Measurements from ENCODE around the gene FOXI2.

Gene FOXI2

GRCh38 chr10:127736915-127737562 is at the start of gene FOXI2:
FOXI2 (plus strand) TSS chr10:127737185; CDS start chr10:127737274, 89 bp downstream.
- no peak for DNase-seq (ENCODE audit: low read depth in 2 of 2)

DNA sequence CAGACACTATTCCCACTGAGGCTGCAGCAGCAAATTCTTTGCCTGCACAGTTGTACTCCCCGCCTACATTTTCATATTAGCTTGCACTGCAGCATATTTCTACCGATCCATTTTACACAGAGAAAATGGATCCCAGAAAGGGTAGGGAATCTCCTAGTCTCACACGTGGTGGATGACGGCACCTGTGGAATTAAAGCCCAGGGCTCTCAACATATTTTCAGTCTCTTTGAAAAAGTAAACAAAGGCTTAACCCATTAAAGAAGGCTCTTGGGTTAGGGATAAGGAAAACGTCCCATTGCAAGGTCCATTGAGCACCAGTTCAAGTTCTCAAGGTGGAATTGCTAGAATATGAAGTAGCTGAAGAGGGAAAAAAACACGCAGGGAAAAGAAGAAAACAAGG is 49.4 kb upstream of the FOXI2 start:
- DNase-seq (ENCODE audit: low read depth in 2 of 2) = no peak

- DNase-seq (ENCODE audit: low read depth in 2 of 2) = no peak
Measured at GRCh38 chr10:127690176-127690835, 46.7 kb upstream of the FOXI2 start.

- peak; percentile 36 to 48 for DNase-seq (ENCODE audit: low read depth in 2 of 2)
Measured at GRCh38 chr10:127694580-127695193, 42.3 kb upstream of the FOXI2 start.

DNA sequence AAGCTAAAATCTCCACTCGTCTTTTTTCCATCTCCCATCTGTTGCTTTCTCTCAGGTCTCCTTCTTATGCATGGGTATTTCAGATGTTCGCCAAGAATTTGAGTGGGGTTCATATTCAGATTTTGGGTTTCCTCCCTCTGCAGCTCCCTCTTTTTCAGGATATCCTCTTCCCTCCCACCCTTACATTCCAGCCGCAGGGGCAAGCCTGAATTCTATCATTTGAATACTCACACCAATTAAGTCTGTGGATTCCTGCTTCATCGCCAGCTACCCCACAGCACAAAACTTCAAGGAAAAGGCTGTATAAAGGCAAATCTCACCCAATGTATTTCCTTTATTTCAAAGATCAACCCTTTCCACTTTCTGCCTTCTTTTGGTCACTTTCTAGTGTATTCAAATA is 41.6 kb upstream of the FOXI2 start:
- DNase-seq (ENCODE audit: low read depth in 2 of 2) = no peak

- no peak for DNase-seq (ENCODE audit: low read depth in 2 of 2)
Measured at GRCh38 chr10:127698886-127699285, 38.1 kb upstream of the FOXI2 start.

DNA sequence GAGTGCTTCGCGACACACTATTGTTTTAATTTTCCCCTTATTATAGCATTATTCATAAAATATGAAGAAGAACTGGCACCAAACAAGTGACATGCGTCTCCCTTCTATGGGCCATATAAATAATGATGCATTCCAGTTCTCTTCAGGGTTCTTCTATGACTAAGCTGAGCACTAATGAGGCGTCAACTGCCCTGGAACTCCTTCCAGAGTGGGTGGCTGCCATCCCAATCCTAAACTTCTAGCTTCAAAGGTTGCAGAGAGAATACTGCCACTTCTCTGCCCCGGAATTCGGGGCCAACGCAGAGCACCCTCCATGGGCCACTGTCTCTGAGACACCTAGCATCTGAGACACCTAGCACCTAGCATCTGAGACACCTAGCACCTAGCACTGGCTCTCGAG is 37.7 kb upstream of the FOXI2 start:
- DNase-seq (ENCODE audit: low read depth in 2 of 2) = no peak

DNA sequence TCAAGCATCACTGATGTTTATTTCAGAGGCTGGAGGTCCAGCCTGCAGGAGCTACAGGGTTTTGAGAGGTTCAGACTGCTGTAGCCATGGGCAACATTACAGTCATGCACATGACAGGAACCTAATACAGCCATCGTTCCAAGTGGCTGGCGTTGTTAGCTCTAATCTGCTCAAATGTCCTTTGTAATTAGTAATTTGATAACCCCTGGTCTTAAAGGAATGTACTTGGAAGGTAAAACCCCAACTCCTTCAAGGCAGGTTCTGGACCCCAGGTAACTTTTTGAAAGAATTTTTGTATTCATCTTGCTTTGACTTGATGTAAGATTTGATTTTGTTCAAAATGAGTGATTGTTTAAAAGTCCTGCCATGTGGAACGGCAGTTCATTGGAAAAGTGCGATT is 34.7 kb upstream of the FOXI2 start:
- no peak for DNase-seq (ENCODE audit: low read depth in 2 of 2)

- no peak for DNase-seq (ENCODE audit: low read depth in 2 of 2)
Measured at GRCh38 chr10:127715249-127715648, 21.7 kb upstream of the FOXI2 start.

DNA sequence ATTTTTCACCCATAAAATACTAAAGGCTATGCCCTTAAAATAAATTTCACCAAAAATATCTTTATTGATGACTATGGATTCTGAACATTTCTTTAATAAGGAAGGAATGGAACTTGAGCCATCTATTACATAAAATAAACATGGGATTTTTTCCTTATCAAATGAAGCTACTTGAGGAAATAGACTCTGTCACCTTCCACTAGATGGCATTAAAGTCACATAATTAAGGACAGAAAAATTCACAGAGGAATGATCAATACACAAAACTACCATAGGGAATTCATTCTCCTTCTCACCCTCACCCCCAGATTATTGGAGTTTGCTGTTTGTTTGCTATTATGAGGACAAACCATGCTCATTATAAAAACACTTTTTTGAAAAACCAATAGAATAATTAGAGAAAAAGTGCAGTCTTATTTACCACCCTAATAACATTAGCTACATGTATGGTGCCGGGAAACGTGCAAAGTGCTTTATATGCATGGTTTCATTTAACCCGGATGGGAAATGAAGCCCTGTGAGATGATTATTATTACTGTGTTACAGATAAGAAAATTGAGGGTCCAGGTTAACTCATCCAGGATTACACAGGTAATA is 21.1 kb upstream of the FOXI2 start:
- no peak for DNase-seq (ENCODE audit: low read depth in 2 of 2)

GRCh38 chr10:127720142-127720541 is 16.8 kb upstream of the FOXI2 start:
- DNase-seq (ENCODE audit: low read depth in 2 of 2) = no peak

- DNase-seq (ENCODE audit: low read depth in 2 of 2) = no peak
Measured at GRCh38 chr10:127720903-127721302, 16.1 kb upstream of the FOXI2 start.

- DNase-seq (ENCODE audit: low read depth in 2 of 2) = no peak
Measured at GRCh38 chr10:127734753-127735152, 2.2 kb upstream of the FOXI2 start.

- no peak for DNase-seq (ENCODE audit: low read depth in 2 of 2)
Measured at GRCh38 chr10:127735156-127735555, 1.8 kb upstream of the FOXI2 start.

GRCh38 chr10:127735723-127736221 is 1.2 kb upstream of the FOXI2 start:
- no peak for DNase-seq (ENCODE audit: low read depth in 2 of 2)

GRCh38 chr10:127736222-127736914 is 617 bp upstream of the FOXI2 start:
- DNase-seq (ENCODE audit: low read depth in 2 of 2) = no peak

GRCh38 chr10:127737563-127738511 is 852 bp downstream of the FOXI2 start:
- DNase-seq (ENCODE audit: low read depth in 2 of 2) = no peak

DNA sequence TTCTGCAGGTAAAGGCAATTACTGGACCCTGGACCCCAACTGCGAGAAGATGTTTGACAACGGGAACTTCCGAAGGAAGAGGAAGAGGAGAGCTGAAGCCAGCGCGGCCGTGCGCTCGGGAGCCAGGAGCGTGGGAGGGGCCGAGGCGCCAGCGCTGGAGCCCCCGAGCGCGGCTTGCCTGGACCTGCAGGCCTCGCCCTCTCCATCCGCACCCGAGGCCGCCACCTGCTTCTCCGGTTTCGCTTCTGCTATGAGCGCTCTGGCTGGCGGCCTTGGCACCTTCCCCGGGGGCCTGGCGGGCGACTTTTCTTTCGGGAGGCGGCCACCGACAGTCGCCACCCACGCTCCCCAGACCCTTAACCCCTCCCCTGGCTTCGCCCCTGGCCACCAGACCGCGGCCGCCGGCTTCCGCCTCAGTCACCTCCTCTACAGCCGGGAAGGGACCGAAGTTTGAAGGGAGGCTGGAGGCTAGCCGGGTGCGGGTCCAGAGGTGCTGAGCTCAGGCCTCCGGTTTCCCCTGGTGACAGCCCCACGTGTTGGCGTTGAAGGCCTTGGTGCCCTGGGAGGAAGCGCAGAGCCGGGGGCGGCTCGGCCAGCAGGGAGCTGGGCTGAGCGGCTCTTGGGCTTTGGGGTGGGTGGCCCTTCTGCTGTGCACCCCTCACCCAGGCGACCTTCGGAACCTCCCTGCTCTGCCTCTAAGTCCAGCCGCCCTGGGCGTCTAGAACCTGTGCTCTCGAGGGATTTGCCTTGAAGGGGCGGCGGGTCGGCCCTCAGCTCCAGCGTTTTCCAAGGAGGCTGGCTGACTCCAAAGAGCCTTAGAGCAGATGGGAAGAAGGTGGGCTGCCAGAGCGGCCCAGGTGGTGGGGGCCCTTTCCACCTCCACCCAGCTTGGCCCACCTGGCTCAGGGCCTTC is 1.8 kb downstream of the FOXI2 start:
- DNase-seq (ENCODE audit: low read depth in 2 of 2) = no peak

DNA sequence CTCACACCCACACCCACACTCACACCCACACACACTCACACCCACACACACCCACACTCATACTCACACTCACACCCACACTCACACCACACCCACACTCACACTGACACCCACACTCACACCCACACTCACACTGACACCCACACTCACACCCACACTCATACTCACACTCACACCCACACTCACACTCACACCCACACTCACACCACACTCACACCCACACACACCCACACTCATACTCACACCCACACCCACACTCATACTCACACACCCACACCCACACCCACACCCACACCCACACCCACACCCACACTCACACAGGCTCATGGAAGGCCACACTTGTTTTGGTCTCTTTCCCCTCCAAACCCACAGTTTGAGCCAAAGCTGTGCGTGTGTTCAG is 2.9 kb downstream of the FOXI2 start:
- no peak for DNase-seq (ENCODE audit: low read depth in 2 of 2)

DNA sequence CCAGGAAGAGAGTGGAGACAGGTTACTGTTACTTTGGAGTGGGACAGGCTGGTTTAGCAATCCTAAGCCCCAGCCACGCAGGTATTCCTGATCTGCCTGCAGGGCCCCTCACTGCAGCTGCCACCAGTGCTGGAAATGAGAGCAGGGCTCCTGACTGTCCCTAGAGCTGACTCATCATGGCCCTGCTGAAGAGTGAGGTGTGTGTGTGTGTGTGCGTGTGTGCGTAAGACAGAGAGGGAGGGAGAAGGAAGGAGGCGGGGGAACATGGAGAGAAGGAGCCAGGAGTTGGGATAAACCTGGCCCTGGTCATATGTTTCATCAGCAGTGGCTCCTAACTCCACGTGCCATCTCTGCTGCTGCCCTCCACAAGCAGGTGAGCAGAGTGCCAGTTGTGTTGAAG is 3.6 kb downstream of the FOXI2 start:
- DNase-seq (ENCODE audit: low read depth in 2 of 2) = no peak
